ENCODE measurements around the gene TJP2.

TJP2 gene

DNA sequence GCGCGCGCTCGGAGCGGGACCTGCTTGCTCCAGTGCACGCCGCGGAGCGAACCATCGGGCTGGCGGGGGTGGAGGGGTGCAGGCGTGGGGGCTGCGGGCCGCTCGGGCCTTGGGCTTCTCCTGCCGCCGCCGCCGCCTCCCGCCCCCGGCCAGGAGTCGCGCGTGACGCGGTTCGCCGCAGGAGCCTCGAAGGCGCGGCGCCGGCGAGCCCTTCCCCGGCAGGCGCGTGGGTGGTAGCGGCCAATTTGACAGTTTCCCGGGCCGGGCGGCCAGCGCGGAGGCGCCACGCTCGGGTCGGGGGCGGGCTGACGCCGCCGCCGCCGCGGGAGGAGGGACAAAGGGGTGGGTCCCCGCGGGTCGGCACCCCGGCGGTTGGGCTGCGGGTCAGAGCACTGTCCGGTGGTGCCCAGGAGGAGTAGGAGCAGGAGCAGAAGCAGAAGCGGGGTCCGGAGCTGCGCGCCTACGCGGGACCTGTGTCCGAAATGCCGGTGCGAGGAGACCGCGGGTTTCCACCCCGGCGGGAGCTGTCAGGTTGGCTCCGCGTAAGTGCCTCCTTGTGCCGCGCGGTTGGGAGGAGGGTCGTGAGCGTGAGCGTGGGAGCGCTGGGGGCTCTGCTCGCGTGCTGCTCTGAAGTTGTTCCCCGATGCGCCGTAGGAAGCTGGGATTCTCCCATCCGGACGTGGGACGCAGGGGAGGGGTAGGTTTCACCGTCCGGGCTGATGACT is at the start of gene TJP2:
TJP2 (plus strand) TSS at position 387 of the 725 bp plus-strand sequence; CDS start at position 483, 96 bp downstream.
- peak; percentile 39 for DNase-seq

- DNase-seq = peak; percentile 61
Observed at GRCh38 chr9:69130456-69131441, 43.3 kb upstream of the TJP2 start.

GRCh38 chr9:69131682-69132081 is 42.4 kb upstream of the TJP2 start:
- no peak for DNase-seq

DNA sequence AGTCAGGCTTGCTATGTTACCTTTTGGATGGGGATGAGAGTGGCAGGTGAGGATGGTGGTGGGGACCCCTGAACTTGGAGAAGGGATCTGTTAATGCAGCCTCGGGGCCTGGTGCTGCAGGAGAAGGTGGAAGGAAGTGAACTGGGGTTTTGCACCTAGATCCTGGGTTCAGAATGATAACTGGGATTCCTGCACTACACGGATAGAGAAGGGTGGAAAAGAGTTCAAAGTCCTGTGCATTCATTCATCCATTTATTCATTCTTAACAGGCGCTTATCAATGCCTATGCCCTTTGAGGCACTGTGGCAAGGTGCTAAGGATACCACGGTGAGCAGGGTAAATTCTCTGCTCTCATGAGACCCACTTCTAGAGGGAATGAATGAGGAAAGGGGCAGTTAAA is 41.7 kb upstream of the TJP2 start:
- no peak for DNase-seq

- DNase-seq = no peak
Observed at GRCh38 chr9:69134412-69134811, 39.7 kb upstream of the TJP2 start.

GRCh38 chr9:69136185-69136584 is 37.9 kb upstream of the TJP2 start:
- DNase-seq = no peak

GRCh38 chr9:69136779-69137178 is 37.3 kb upstream of the TJP2 start:
- DNase-seq = peak; percentile 15

- no peak for DNase-seq
Observed at GRCh38 chr9:69137311-69137710, 36.8 kb upstream of the TJP2 start.

DNA sequence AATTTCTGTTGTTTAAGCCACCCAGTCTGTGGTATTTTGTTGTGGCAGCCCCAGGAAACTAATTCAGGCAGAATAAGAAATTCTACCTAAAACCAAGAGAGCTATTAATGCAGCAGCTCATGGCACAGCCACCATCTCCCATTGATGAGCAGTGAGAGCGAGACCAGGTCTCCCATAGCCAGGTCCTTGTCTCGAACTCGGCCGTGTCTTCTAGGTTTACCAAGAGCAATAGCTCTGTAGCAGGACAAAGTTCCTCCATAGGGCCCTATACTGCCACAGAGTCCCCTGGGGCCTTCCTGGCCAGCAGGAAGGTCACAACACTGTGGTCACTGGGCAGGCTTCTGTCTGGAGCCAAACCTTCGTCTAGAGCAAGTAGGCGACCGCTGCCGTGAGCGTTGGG is 34.5 kb upstream of the TJP2 start:
- no peak for DNase-seq

DNA sequence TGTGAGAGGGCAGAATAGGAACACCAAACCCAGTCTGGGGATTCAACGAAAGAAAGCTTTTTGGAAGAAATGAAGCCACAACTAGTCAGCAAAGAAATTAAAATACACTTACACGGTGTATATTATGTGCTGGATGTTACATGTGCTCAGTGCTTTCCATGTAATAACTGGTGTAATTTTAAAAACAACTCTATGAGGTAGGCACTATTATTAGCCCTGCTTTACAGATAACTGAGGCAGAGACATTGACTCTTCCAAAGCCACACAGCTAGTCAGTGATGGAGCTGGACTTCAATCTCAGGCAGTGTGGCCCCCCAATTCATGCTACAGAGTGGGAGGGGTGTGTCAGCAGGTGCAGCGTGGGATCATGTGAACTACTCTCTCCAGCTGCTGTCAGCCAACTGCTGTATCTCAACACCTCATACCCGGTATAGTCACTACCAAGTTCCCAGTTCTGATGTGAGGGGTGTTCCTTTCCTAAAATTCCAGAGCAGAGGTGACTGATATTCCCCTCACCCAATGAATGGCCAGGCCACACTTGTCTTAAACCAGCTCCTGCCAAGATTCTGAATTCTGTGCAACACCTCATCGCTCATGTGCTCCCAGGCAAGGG is 33.8 kb upstream of the TJP2 start:
- DNase-seq = no peak

GRCh38 chr9:69141851-69142250 is 32.2 kb upstream of the TJP2 start:
- DNase-seq = no peak

DNA sequence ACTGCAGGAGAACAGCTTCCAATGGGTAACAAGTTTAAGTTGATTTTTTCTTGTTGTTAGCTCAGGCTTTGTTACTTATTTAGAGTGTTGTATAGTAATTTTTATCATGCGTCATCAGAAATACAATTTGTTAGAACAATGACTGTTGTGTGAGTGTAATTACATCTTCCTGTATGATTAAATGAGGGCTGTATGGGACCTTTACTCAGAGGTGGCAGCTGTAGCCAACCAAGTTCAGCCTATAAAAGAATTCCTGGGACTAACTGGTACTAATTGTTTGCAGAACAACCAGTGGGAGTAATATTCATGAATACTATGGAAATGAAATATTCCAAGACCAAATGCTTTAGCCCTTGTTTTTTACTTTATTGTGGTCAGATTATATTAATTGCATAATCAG is 30.8 kb upstream of the TJP2 start:
- no peak for DNase-seq

DNA sequence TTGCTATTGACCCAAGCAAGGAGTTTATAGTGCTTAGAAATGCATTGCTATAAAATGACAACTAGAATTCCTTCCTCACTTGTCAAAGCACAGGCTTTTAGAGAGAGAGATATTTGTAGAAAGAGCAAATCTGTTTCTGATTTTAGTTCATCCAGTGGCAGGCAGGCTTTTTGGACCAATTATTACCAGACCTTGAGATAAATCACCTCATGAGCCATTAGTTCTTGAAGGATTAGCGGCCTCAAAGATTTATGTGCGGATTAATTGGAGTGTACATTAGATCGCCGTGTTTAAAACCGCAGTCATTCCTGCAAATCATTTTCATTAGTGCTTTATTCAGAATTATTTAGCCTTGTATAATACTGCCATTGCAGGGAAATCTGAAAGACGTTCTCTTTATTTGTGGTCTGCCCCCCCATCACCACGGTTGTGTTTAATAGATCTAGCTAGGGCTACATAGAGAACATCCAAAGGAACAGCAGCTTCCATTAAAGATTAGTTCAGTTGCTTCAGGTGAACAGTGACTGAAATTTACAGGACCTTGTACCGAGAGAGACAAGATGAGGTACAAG is 28.8 kb upstream of the TJP2 start:
- DNase-seq = peak; percentile 93

- no peak for DNase-seq
Observed at GRCh38 chr9:69147041-69147834, 26.8 kb upstream of the TJP2 start.

DNA sequence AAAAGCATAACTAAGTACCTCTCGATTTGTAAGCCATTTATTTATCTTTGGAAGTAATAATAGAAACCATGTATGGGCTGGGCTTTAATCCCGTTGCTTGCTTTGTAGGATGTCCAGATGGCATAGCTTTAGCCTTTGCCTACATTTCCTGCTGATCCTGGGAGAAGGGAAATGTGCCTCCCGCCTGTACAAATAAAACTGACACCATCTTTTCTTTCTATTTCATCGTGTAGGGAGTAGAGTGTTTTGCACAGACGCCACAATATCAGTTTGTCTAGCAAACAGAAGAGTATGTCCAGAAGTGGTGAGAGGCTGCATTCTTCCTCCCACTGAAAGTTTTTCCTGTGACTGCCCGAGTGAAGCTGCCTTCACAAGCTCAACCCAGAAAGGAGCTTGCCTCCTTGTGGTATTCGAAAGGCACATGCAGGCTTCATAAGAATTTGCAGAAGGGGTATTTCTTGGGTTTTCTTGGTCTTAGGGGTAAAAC is 24.7 kb upstream of the TJP2 start:
- peak; percentile 90 for DNase-seq

- DNase-seq = no peak
Observed at GRCh38 chr9:69151506-69151905, 22.6 kb upstream of the TJP2 start.

DNA sequence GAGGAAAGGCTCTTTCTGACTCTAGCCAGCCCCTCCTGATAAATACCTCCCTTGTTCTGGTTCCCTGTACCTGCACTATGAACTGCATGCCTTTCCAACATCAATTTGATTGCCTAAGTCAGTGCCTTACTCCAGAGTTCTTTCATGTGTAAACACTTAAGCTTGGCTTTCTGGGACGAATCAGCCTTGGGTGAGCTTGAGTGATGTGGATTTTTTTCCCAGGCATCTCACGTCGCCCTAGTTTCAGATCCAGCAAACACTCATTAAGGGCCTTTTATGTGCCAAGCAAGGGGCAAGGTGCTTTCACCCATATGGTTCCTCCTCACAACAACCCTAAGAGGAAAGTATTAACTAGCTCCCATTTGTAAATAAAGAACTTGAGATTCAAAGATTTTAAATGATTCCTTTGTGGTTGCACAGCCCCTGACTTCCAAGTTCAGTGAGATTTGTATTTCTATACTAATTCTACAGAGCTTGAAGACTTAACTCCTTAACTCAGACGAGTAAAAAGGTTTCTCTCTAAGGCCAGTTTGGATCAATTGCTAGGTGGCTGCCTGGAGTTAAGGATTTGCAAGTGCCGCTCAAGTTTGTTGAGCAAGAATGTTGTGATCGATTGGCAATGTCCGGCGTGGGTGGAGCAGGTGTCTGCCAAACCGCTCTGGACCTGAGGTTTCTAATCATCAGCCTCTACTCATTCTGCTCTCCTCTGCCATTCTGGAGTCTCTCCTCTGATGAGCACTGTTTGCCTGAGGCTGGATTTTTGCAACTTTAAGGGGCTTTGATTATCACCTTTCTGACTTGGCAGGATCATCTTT is 20.2 kb upstream of the TJP2 start:
- DNase-seq = no peak

DNA sequence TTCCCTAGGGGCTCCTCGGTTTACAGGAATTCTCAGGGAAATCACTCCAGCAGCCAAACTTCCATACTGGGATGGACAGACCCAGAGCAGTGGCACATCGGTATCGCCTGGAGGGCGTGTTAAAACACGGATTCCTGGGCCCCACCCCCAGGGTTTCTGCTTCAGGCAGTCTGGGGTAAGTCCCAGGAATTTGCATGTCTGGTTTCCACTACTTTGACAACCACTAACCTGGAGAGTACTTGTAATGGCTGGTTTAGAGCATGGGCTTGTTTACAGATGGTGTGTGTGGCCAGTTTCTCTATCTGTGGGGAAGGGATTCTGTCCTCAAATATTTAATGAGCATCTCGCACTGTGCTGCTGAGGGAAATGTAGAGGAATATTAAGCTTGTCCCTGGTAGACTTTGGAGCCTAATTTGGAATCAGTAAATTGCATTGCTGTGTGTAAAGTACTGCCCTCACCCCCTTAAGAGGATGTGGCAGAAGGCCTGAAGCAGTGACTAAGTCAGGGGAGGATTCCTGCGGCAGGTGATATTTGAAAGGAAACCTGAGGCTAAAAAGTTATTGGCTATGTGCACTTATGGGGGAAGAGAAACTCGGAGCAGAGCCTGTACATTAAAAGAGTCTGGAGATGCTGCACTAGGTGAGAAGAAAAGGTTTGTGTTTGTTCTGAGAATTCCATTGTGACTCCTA is 18.6 kb upstream of the TJP2 start:
- DNase-seq = peak; percentile 18

GRCh38 chr9:69157751-69158466 is 16.2 kb upstream of the TJP2 start:
- DNase-seq = no peak

GRCh38 chr9:69158471-69158870 is 15.6 kb upstream of the TJP2 start:
- DNase-seq = no peak
